Activated CD4-positive, alpha-beta T cell treated with anti-CD3 and anti-CD28 coated beads for 36 hours (primary cell): ENCODE data around the gene CAMK1D. TPM values are rescaled to one million over a fixed set of nuclear protein-coding genes. Genes with fewer than 3 reads are reported as not detected.
A peak's percentile ranks its signal among the peaks of the same experiment; 100 is the strongest.
"Not testable (repeated sequence)": the region's sequence is repeated elsewhere in the genome, so short reads cannot be mapped to it uniquely, and the experiment has no call there.

ENCODE experiments used
- ATAC-seq: fragments of 200-7000 bp; cut with Tn5 transposase; one replicate; pipeline ENCODE4 v1.10.0; 2021; ENCODE audit warnings: mild to moderate bottlenecking, moderate library complexity
- CTCF ChIA-PET: fragments of 350-600 bp; sonication (Branson Sonifier 250); formaldehyde crosslinking; loops from one replicate; lab custom pipeline; 2021; ENCODE audit warnings: antibody characterized with exemption; lab: Charles Lee
- POLR2A ChIA-PET: fragments of 350-600 bp; sonication (Branson Sonifier 250); formaldehyde crosslinking; loops from one replicate; lab custom pipeline; 2021; ENCODE audit warnings: antibody characterized with exemption, inconsistent platforms; lab: Charles Lee
- DNase-seq: peaks from one replicate; pipeline ENCODE4 v3.0.0-alpha.2; 2020
- H3K27ac Mint-ChIP-seq: one replicate; pipeline ENCODE4 v1.8.0; 2021; ENCODE audit warnings: mixed read lengths
- H3K27me3 Mint-ChIP-seq: one replicate; pipeline ENCODE4 v1.8.0; 2021; ENCODE audit warnings: mixed read lengths
- H3K36me3 Mint-ChIP-seq: one replicate; pipeline ENCODE4 v1.8.0; 2021; ENCODE audit warnings: low read depth, mixed read lengths
- H3K4me1 Mint-ChIP-seq: one replicate; pipeline ENCODE4 v1.8.0; 2021; ENCODE audit warnings: mixed read lengths
- H3K4me3 Mint-ChIP-seq: one replicate; pipeline ENCODE4 v1.8.0; 2021; ENCODE audit warnings: mild to moderate bottlenecking, moderate library complexity, mixed read lengths
- H3K9me3 Mint-ChIP-seq: one replicate; pipeline ENCODE4 v1.8.0; 2021; ENCODE audit warnings: low read depth, mixed read lengths
- intact Hi-C, 2 experiments: fragments of 100-400 bp; cut with DNase I in 1 of 2; cut with micrococcal nuclease in 1 of 2; formaldehyde crosslinking; loops; one replicate each; pipeline versions ENCODE4 v1.14.2 to v1.15.1; 2022 to 2024; cut with DNase I, micrococcal nuclease
- total RNA-seq, 2 experiments: library from RNA; stranded (reverse); gene quantifications; one replicate each; pipeline ENCODE4 v1.2.3, GENCODE V29; 2021

The CAMK1D gene
- total RNA-seq, 2 experiments from 2014 or later: 16.0 to 16.3 TPM

GRCh38 chr10:12541446-12542067 lies 192.2 kb downstream of the CAMK1D start:
- peaks cover 30% of the 10 kb centered on the region for H3K4me1 Mint-ChIP-seq
- no peaks in the 10 kb centered on the region for H3K27me3 Mint-ChIP-seq
- H3K27ac Mint-ChIP-seq: no peak overlapping the region
- intact Hi-C loops: no loop called here
- H3K4me3 Mint-ChIP-seq: no peak overlapping the region
- H3K36me3 Mint-ChIP-seq: peaks cover 11% of the 10 kb centered on the region
- no peak for ATAC-seq
- POLR2A ChIA-PET: no interaction called here
- DNase-seq: no peak
- CTCF ChIA-PET: interaction anchor here (1.1 kb wide), 4 partner anchors 16 to 277 kb away, joined by 3 read pairs; no protein-coding TSS in a partner anchor
- H3K9me3 Mint-ChIP-seq: peaks cover 9% of the 10 kb centered on the region

- H3K27me3 Mint-ChIP-seq: no peaks in the 10 kb centered on the region
- peaks cover 9% of the 10 kb centered on the region for H3K9me3 Mint-ChIP-seq
- intact Hi-C loops: no loop called here
- no peak overlapping the region for H3K4me3 Mint-ChIP-seq
- POLR2A ChIA-PET: no interaction called here
- no peak for ATAC-seq
- H3K27ac Mint-ChIP-seq: no peak overlapping the region
- CTCF ChIA-PET: no interaction called here
- peaks cover 35% of the 10 kb centered on the region for H3K4me1 Mint-ChIP-seq
- DNase-seq: no peak
- peaks cover 11% of the 10 kb centered on the region for H3K36me3 Mint-ChIP-seq
Observed at GRCh38 chr10:12542133-12542670, 192.9 kb downstream of the CAMK1D start.

GRCh38 chr10:12543589-12543988 lies 194.2 kb downstream of the CAMK1D start:
- H3K27ac Mint-ChIP-seq: no peak overlapping the region
- DNase-seq (no peak), ATAC-seq (no peak)
- peaks cover 11% of the 10 kb centered on the region for H3K36me3 Mint-ChIP-seq
- CTCF ChIA-PET: no interaction called here
- H3K4me3 Mint-ChIP-seq: no peak overlapping the region
- H3K27me3 Mint-ChIP-seq: no peaks in the 10 kb centered on the region
- intact Hi-C loops: no loop called here
- peaks cover 44% of the 10 kb centered on the region for H3K4me1 Mint-ChIP-seq
- peaks cover 9% of the 10 kb centered on the region for H3K9me3 Mint-ChIP-seq
- POLR2A ChIA-PET: no interaction called here

DNA sequence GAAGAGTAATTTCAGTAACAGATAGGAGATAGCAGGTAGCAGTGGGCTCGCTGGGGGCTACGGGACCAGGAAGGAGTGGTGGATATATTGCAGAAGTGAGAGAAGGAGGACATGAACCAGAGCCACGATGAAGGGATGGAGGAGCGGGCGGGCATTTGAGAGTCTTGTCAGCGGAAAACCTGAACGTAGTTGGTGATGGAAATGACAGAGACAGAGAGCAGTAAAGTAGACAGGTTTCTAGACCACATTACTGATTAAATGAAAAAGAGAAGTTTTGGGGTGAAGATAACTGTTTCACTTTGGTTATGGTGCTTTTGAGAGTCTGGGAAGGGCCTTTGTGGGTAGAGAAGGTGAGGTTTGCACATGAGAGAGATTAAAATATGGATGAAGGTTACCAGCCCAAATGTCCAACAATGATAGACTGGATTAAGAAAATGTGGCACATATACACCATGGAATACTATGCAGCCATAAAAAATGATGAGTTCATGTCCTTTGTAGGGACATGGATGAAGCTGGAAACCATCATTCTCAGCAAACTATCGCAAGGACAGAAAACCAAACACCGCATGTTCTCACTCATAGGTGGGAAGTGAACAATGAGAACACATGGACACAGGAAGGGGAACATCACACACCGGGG lies 196.9 kb downstream of the CAMK1D start:
- H3K9me3 Mint-ChIP-seq, intact Hi-C loops, POLR2A ChIA-PET, H3K36me3 Mint-ChIP-seq, H3K27me3 Mint-ChIP-seq, H3K4me3 Mint-ChIP-seq: not testable (repeated sequence)
- CTCF ChIA-PET: interaction anchor here (0.8 kb wide), 1 partner anchor 390 kb away, joined by 3 read pairs; no protein-coding TSS in a partner anchor
- ATAC-seq (peak; percentile 36), DNase-seq (peak; percentile 26)
- peaks cover 30% of the 10 kb centered on the region for H3K4me1 Mint-ChIP-seq
- peak overlapping the region; percentile 15 for H3K27ac Mint-ChIP-seq

DNA sequence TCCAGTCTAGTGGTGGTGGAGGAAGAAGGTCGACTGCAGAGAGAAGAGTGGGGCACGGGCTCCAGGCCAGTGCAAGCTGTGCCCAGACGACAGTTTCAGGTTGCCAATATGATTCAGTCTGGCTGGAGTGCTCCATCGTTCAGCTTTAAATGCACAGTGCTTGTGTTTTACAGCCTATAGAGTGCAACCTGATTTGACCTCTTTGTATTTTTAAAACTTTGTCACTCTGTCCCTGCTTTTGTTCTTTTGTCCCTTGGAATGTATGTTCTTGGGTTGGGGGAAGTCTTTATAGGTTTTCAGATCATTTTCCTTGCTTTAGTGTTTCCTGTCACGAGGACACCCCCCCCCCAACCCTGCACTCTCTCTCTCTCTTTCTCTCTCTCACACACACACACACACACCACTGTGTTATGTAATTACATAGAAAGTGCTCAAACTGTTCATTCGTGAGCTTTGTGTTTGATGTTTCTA lies 198.0 kb downstream of the CAMK1D start:
- ATAC-seq (no peak), DNase-seq (peak; percentile 11)
- ChIA-PET CTCF (no interaction called here), POLR2A (no interaction called here)
- Mint-ChIP-seq H3K4me1 (peaks cover 26% of the 10 kb centered on the region), H3K9me3 (peaks cover 9% of the 10 kb centered on the region), H3K4me3 (no peak overlapping the region), H3K27ac (peak overlapping the region; percentile 21), H3K27me3 (no peaks in the 10 kb centered on the region), H3K36me3 (peaks cover 7% of the 10 kb centered on the region)
- intact Hi-C loops: no loop called here

DNA sequence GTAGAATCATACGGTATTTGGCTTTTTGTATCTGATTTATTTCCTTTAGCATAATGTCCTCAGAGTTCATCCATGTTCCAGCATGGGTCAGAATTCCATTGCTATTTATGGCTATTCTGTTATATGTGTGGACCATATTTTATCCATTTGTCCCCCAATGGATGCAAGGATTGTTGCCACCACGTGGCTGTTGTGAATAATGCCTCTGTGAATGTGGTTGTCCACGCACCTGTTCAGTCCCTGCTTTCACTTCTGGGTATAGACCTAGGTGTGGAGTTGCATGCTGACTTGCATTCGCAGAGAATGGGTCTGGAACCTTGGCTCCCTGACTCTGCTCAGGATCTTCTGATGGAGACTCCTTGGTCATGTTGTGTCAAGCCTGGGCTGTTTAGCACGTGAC lies 199.9 kb downstream of the CAMK1D start:
- H3K27me3 Mint-ChIP-seq: no peaks in the 10 kb centered on the region
- H3K36me3 Mint-ChIP-seq: peaks cover 7% of the 10 kb centered on the region
- peaks cover 26% of the 10 kb centered on the region for H3K4me1 Mint-ChIP-seq
- POLR2A ChIA-PET: no interaction called here
- DNase-seq (no peak), ATAC-seq (no peak)
- intact Hi-C loops: no loop called here
- H3K27ac Mint-ChIP-seq: no peak overlapping the region
- no peak overlapping the region for H3K4me3 Mint-ChIP-seq
- peaks cover 9% of the 10 kb centered on the region for H3K9me3 Mint-ChIP-seq
- CTCF ChIA-PET: no interaction called here

- H3K4me1 Mint-ChIP-seq: peaks cover 21% of the 10 kb centered on the region
- H3K27me3 Mint-ChIP-seq: no peaks in the 10 kb centered on the region
- H3K36me3 Mint-ChIP-seq: peaks cover 4% of the 10 kb centered on the region
- DNase-seq (no peak), ATAC-seq (no peak)
- H3K4me3 Mint-ChIP-seq: no peak overlapping the region
- H3K27ac Mint-ChIP-seq: no peak overlapping the region
- intact Hi-C loops: no loop called here
- POLR2A ChIA-PET: no interaction called here
- peaks cover 4% of the 10 kb centered on the region for H3K9me3 Mint-ChIP-seq
- CTCF ChIA-PET: no interaction called here
Observed at GRCh38 chr10:12550994-12551393, 201.6 kb downstream of the CAMK1D start.

GRCh38 chr10:12556039-12556438 lies 206.7 kb downstream of the CAMK1D start:
- DNase-seq (no peak), ATAC-seq (no peak)
- no peaks in the 10 kb centered on the region for H3K27me3 Mint-ChIP-seq
- intact Hi-C loops: no loop called here
- no peak overlapping the region for H3K27ac Mint-ChIP-seq
- H3K4me3 Mint-ChIP-seq: no peak overlapping the region
- ChIA-PET CTCF (no interaction called here), POLR2A (no interaction called here)
- no peaks in the 10 kb centered on the region for H3K36me3 Mint-ChIP-seq
- no peaks in the 10 kb centered on the region for H3K9me3 Mint-ChIP-seq
- no peaks in the 10 kb centered on the region for H3K4me1 Mint-ChIP-seq

DNA sequence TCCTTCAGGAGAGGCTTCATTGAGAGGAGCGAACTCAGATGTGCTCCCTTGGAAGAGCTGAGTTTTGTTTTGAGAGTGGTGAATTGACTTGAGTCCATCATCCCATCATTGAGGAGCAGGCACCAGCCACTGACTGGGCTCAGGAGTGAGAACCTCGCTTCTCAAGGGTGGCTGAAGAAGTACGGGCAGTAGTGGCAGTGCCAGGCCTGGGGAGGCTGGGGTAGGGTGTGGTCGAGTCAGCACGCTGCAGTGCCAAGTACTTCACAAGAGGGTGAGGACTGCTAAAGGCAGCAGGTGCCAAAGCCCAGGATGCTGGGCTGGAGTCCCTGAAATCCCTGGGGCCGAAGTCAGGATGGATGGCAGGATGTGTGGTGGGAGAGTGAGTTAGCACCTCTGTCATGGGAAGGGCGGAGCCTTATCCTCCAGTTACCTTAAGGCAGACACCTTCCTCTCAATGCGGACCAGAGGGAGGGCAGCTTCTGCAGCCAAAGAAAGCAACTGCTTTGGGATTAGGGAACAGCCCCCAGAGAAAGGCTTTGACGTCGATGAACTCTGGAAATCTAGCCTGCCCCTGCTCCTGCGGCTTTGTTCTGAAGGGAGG lies 210.3 kb downstream of the CAMK1D start:
- ChIA-PET CTCF (no interaction called here), POLR2A (no interaction called here)
- H3K27me3 Mint-ChIP-seq: no peaks in the 10 kb centered on the region
- intact Hi-C loops: no loop called here
- H3K27ac Mint-ChIP-seq: no peak overlapping the region
- no peaks in the 10 kb centered on the region for H3K9me3 Mint-ChIP-seq
- H3K36me3 Mint-ChIP-seq: peaks cover 2% of the 10 kb centered on the region
- ATAC-seq (no peak), DNase-seq (no peak)
- H3K4me3 Mint-ChIP-seq: no peak overlapping the region
- peaks cover 13% of the 10 kb centered on the region for H3K4me1 Mint-ChIP-seq

- peaks cover 2% of the 10 kb centered on the region for H3K36me3 Mint-ChIP-seq
- peaks cover 13% of the 10 kb centered on the region for H3K4me1 Mint-ChIP-seq
- H3K4me3 Mint-ChIP-seq: no peak overlapping the region
- POLR2A ChIA-PET: no interaction called here
- intact Hi-C loops: no loop called here
- no peaks in the 10 kb centered on the region for H3K27me3 Mint-ChIP-seq
- DNase-seq: no peak
- H3K9me3 Mint-ChIP-seq: no peaks in the 10 kb centered on the region
- ATAC-seq: no peak
- CTCF ChIA-PET: no interaction called here
- H3K27ac Mint-ChIP-seq: peak overlapping the region; percentile 10
Observed at GRCh38 chr10:12561307-12561706, 212.0 kb downstream of the CAMK1D start.

- H3K9me3 Mint-ChIP-seq: no peaks in the 10 kb centered on the region
- ChIA-PET CTCF (no interaction called here), POLR2A (no interaction called here)
- H3K27me3 Mint-ChIP-seq: no peaks in the 10 kb centered on the region
- intact Hi-C loops: no loop called here
- no peak overlapping the region for H3K4me3 Mint-ChIP-seq
- no peak overlapping the region for H3K27ac Mint-ChIP-seq
- no peak for ATAC-seq
- no peak for DNase-seq
- H3K4me1 Mint-ChIP-seq: peaks cover 13% of the 10 kb centered on the region
- H3K36me3 Mint-ChIP-seq: peaks cover 2% of the 10 kb centered on the region
Observed at GRCh38 chr10:12561720-12562119, 212.4 kb downstream of the CAMK1D start.
